ENCODE data around the gene GPC6.

- TF ChIP-seq ZNF548 (tag by site-specific recombination; IDR thresholded peaks at IDR 0.05), result no peak
- no peak for TF ChIP-seq ZFP41 (tag by site-specific recombination; IDR thresholded peaks at IDR 0.05; ENCODE audit: borderline replicate concordance)
- TF ChIP-seq CTCF (tag by site-specific recombination; IDR thresholded peaks at IDR 0.05), result no peak
These were observed 235.5 kb downstream of the GPC6 start for GRCh38 chr13:93462151-93462550.
